Liver (tissue), 9 donors: ENCODE results near the gene NR6A1. TPM values are rescaled to one million over a fixed set of nuclear protein-coding genes. Genes with fewer than 3 reads are reported as not detected.

Experiments used
- DNase-seq: peaks from one replicate; pipeline ENCODE4 v3.0.0-alpha.2; 2017; ENCODE audit warnings: low spot score
- H3K27ac ChIP-seq, 2 donors: one replicate each; pipeline ENCODE4 v1.7.0; 2013; ENCODE audit warnings: inconsistent platforms in 2 of 2, low read length in 2 of 2, control low read depth in 1 of 2, low read depth in 1 of 2, mild to moderate bottlenecking in 1 of 2
- H3K27me3 ChIP-seq, 4 donors: one replicate each; pipeline versions ENCODE4 v1.6.1 to v1.7.0; 2013; ENCODE audit warnings: low read length in 3 of 4, inconsistent platforms in 1 of 4, mild to moderate bottlenecking in 1 of 4, moderate library complexity in 1 of 4; ENCODE audit not compliant: control insufficient read depth in 4 of 4, insufficient read depth in 4 of 4
- H3K36me3 ChIP-seq, 4 donors: one replicate each; pipeline versions ENCODE4 v1.6.1 to v1.7.0; 2013; ENCODE audit warnings: low read length in 3 of 4, mild to moderate bottlenecking in 3 of 4, low read depth in 1 of 4, moderate library complexity in 1 of 4; ENCODE audit not compliant: control insufficient read depth in 4 of 4, insufficient read depth in 3 of 4
- H3K4me1 ChIP-seq, 4 donors: one replicate each; pipeline versions ENCODE4 v1.6.1 to v1.7.0; 2013; ENCODE audit warnings: low read length in 3 of 4, mild to moderate bottlenecking in 3 of 4, moderate library complexity in 1 of 4; ENCODE audit not compliant: control insufficient read depth in 4 of 4, insufficient read depth in 4 of 4
- H3K4me3 ChIP-seq, 3 donors: one replicate each; pipeline versions ENCODE4 v1.6.1 to v1.7.0; 2013; ENCODE audit warnings: low read length in 3 of 3, control low read depth in 1 of 3, low read depth in 1 of 3, mild to moderate bottlenecking in 1 of 3
- H3K9ac ChIP-seq, 2 donors: one replicate each; pipeline ENCODE4 v1.7.0; 2013; ENCODE audit warnings: low read length in 2 of 2, mild to moderate bottlenecking in 2 of 2, moderate library complexity in 2 of 2, control low read depth in 1 of 2, low read depth in 1 of 2
- H3K9me3 ChIP-seq, 4 donors: one replicate each; pipeline versions ENCODE4 v1.6.1 to v1.7.0; 2013; ENCODE audit warnings: low read length in 3 of 4; ENCODE audit not compliant: control insufficient read depth in 4 of 4
- EGR1 ChIP-seq, 2 donors: IDR thresholded peaks; 2 replicates each; pipeline ENCODE4 v1.6.1; 2016 to 2018; ENCODE audit warnings: antibody characterized with exemption in 2 of 2, low read depth in 2 of 2
- GABPA ChIP-seq, 2 donors: IDR thresholded peaks in 1 of 2; conservative IDR thresholded peaks in 1 of 2; 2 replicates each; pipeline ENCODE4 v1.6.1; 2016; ENCODE audit warnings: antibody characterized with exemption in 2 of 2, mild to moderate bottlenecking in 1 of 2, moderate library complexity in 1 of 2
- HNF4A ChIP-seq, 2 donors: conservative IDR thresholded peaks; 2 replicates each; pipeline ENCODE4 v1.6.1; 2016; ENCODE audit warnings: antibody characterized with exemption in 2 of 2, mild to moderate bottlenecking in 2 of 2
- HNF4G ChIP-seq: IDR thresholded peaks from 2 replicates; pipeline ENCODE4 v1.6.1; 2016; ENCODE audit warnings: antibody characterized with exemption
- JUND ChIP-seq, 2 donors: IDR thresholded peaks; 2 replicates each; pipeline ENCODE4 v1.6.1; 2016; ENCODE audit warnings: antibody characterized with exemption in 2 of 2
- NR2F2 ChIP-seq: IDR thresholded peaks from 2 replicates; pipeline ENCODE4 v1.6.1; 2016; ENCODE audit warnings: antibody characterized with exemption
- RAD21 ChIP-seq, 2 donors: IDR thresholded peaks; 2 replicates each; pipeline ENCODE4 v1.6.1; 2016; ENCODE audit warnings: antibody characterized with exemption in 2 of 2, mild to moderate bottlenecking in 2 of 2
- RXRA ChIP-seq, 2 donors: IDR thresholded peaks; 2 replicates each; pipeline ENCODE4 v1.6.1; 2017 to 2018; ENCODE audit warnings: antibody characterized with exemption in 2 of 2, mild to moderate bottlenecking in 1 of 2
- SP1 ChIP-seq: IDR thresholded peaks from 2 replicates; pipeline ENCODE4 v1.6.1; 2018; ENCODE audit warnings: antibody characterized with exemption, mild to moderate bottlenecking
- TAF1 ChIP-seq: conservative IDR thresholded peaks from 2 replicates; pipeline ENCODE4 v1.6.1; 2016; ENCODE audit warnings: antibody characterized with exemption, mild to moderate bottlenecking
- WGBS: extraction: QIAGEN DNeasy Blood & Tissue Kit; methylation state at CpG from one replicate; pipeline ENCODE4 v1.1.7; 2013; 5-methylcytosine and 5-hydroxymethylcytosine counted together
- polyA plus RNA-seq, 2 donors: library from polyadenylated mRNA; stranded (reverse) in 1 of 2; unstranded in 1 of 2; fragments of 200-250 nt in 1 of 2; fragments of >200 nt in 1 of 2; fragmentation: Nextera tagmentation in 1 of 2; extraction: Ambion mirVana in 1 of 2; gene quantifications; one replicate each; pipeline versions ENCODE4 v1.2.1 to v1.2.3, GENCODE V29; 2013 to 2015
- total RNA-seq, 2 donors: library from RNA; depleted of rRNA; stranded (reverse); fragments of >200 nt; gene quantifications; one replicate each; pipeline ENCODE4 v1.2.3, GENCODE V29; 2014
- TF ChIP-seq, protein P1 (sequence below): IDR thresholded peaks from 2 replicates; pipeline ENCODE4 v1.6.1; 2016; ENCODE audit warnings: antibody characterized with exemption
- TF ChIP-seq, protein P2 (sequence below): IDR thresholded peaks from 2 replicates; pipeline ENCODE4 v1.6.1; 2016; ENCODE audit warnings: antibody characterized with exemption, mild to moderate bottlenecking
- TF ChIP-seq, protein P3 (sequence below): IDR thresholded peaks from 2 replicates; pipeline ENCODE4 v1.6.1; 2016; ENCODE audit warnings: antibody characterized with exemption
- donor health status: healthy.
- donor health status: healthy.
- donor health status: healthy.
- donor health status: healthy.
- donor health status: healthy.

The NR6A1 gene
- total and polyA plus RNA-seq, 4 donors, result 0.72 to 6.1 (median 2.1) TPM

DNA sequence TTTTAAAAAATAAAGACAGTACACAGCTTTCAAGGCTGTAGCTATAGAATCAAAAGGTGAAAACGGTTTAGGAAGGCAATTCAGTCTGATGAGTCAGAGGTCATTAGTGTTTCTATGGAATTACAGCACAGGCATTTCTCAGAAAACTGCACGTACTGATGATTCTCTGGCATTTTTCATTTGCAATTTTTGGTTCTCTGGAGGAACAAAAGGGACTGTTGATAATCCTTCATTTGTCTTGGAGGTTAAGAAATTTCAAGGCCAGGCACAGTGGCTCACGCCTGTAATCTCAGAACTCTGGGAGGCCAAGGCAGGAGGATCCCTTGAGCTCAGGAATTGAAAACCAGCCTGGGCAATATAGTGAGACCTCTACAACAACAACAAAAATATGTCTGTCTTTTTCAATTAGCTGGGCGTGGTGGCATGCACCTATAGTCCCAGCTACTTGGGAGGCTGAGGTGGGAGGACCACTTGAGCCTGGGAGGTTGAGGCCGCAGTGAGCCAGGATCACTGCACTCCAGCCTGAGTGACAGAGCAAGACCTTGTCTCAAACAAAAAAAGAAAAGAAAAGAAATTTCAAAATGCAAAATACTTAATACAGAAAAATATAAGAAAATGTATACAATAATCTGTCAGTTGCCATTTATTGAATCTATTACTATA, 27.3 kb downstream of the NR6A1 start (continued):
- TF ChIP-seq, protein P1, sequence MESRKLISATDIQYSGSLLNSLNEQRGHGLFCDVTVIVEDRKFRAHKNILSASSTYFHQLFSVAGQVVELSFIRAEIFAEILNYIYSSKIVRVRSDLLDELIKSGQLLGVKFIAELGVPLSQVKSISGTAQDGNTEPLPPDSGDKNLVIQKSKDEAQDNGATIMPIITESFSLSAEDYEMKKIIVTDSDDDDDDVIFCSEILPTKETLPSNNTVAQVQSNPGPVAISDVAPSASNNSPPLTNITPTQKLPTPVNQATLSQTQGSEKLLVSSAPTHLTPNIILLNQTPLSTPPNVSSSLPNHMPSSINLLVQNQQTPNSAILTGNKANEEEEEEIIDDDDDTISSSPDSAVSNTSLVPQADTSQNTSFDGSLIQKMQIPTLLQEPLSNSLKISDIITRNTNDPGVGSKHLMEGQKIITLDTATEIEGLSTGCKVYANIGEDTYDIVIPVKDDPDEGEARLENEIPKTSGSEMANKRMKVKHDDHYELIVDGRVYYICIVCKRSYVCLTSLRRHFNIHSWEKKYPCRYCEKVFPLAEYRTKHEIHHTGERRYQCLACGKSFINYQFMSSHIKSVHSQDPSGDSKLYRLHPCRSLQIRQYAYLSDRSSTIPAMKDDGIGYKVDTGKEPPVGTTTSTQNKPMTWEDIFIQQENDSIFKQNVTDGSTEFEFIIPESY, result no peak
- TF ChIP-seq HNF4A (conservative IDR thresholded peaks at IDR 0.05), result no peak

GRCh38 chr9:124742940-124743339, 28.2 kb downstream of the NR6A1 start:
- Histone ChIP-seq H3K9me3 (no peaks in the 10 kb centered on the region), H3K9ac (no peak overlapping the region), H3K4me3 (no peak overlapping the region), H3K27ac (no peak overlapping the region), H3K4me1 (no peaks in the 10 kb centered on the region), H3K27me3 (no peaks in the 10 kb centered on the region), H3K36me3 (no peaks in the 10 kb centered on the region)
- TF ChIP-seq, protein P2, sequence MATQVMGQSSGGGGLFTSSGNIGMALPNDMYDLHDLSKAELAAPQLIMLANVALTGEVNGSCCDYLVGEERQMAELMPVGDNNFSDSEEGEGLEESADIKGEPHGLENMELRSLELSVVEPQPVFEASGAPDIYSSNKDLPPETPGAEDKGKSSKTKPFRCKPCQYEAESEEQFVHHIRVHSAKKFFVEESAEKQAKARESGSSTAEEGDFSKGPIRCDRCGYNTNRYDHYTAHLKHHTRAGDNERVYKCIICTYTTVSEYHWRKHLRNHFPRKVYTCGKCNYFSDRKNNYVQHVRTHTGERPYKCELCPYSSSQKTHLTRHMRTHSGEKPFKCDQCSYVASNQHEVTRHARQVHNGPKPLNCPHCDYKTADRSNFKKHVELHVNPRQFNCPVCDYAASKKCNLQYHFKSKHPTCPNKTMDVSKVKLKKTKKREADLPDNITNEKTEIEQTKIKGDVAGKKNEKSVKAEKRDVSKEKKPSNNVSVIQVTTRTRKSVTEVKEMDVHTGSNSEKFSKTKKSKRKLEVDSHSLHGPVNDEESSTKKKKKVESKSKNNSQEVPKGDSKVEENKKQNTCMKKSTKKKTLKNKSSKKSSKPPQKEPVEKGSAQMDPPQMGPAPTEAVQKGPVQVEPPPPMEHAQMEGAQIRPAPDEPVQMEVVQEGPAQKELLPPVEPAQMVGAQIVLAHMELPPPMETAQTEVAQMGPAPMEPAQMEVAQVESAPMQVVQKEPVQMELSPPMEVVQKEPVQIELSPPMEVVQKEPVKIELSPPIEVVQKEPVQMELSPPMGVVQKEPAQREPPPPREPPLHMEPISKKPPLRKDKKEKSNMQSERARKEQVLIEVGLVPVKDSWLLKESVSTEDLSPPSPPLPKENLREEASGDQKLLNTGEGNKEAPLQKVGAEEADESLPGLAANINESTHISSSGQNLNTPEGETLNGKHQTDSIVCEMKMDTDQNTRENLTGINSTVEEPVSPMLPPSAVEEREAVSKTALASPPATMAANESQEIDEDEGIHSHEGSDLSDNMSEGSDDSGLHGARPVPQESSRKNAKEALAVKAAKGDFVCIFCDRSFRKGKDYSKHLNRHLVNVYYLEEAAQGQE, result no peak
- TF ChIP-seq JUND (IDR thresholded peaks at IDR 0.05), result no peak
- no peak for TF ChIP-seq HNF4A (conservative IDR thresholded peaks at IDR 0.05)
- no peak for DNase-seq

DNA sequence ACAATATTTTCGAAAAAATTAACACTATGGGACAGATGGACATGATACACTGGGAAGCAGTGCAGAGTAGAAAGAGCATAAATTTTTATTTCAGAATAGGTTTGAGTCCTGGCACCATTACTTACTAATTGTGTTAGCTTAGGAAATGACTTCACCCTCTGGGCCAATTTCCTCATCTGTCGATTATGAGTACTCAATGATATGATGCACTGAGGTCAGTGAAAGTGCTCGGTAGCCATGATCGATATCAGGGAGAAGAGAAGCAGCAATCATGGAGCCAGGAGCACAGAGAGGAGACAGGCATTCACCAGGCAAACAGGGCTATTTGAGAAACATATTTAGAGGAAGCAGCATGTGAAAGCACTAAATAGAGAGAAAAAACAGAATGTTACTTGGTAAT, 29.4 kb downstream of the NR6A1 start:
- Histone ChIP-seq H3K9ac (no peak overlapping the region), H3K9me3 (no peaks in the 10 kb centered on the region), H3K27me3 (no peaks in the 10 kb centered on the region), H3K36me3 (no peaks in the 10 kb centered on the region), H3K4me1 (no peaks in the 10 kb centered on the region), H3K27ac (no peak overlapping the region), H3K4me3 (no peak overlapping the region)
- TF ChIP-seq HNF4G, result no peak
- TF ChIP-seq RAD21 (IDR thresholded peaks at IDR 0.05), result no peak
- TF ChIP-seq, protein P3, sequence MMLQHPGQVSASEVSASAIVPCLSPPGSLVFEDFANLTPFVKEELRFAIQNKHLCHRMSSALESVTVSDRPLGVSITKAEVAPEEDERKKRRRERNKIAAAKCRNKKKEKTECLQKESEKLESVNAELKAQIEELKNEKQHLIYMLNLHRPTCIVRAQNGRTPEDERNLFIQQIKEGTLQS, result no peak
- TF ChIP-seq, protein P1, result no peak
- no peak for TF ChIP-seq SP1
- no peak for TF ChIP-seq EGR1 (IDR thresholded peaks at IDR 0.05; ENCODE audit: low read depth in 2 of 2)
- TF ChIP-seq GABPA (IDR thresholded peaks at IDR 0.05 in 1 of 2, conservative IDR thresholded peaks at IDR 0.05 in 1 of 2), result no peak
- no peak for TF ChIP-seq NR2F2
- no peak for TF ChIP-seq TAF1
- no peak for TF ChIP-seq RXRA (IDR thresholded peaks at IDR 0.05)
- 83% methylated on average over 4 of the region's 4 CpGs for WGBS
- DNase-seq, result no peak
